DND-41 (cell line): ENCODE measurements around the gene VPS36.

Source experiments
- ATAC-seq: fragments of 200-7000 bp; cut with Tn5 transposase; 3 replicates; pipeline ENCODE4 v1.9.1; 2021; ENCODE audit warnings: low read depth; ENCODE audit not compliant: insufficient read depth
- DNase-seq: peaks from one replicate; pipeline ENCODE4 v3.0.0-alpha.2; 2020
- H2AFZ ChIP-seq: 2 replicates; pipeline ENCODE4 v1.6.0; 2012; ENCODE audit warnings: low read depth, low read length
- H3K27ac ChIP-seq: 2 replicates; pipeline ENCODE4 v1.5.1; 2012; ENCODE audit warnings: low read length, inconsistent platforms
- H3K27me3 ChIP-seq: fragments of 200-600 bp; sonication (generic); 2 replicates; pipeline ENCODE4 v1.6.0; 2012; ENCODE audit warnings: low read length, mild to moderate bottlenecking, inconsistent platforms; ENCODE audit not compliant: insufficient read depth, poor library complexity
- H3K36me3 ChIP-seq: 2 replicates; pipeline ENCODE4 v1.5.1; 2012; ENCODE audit warnings: low read length, inconsistent platforms; ENCODE audit not compliant: insufficient read depth
- H3K4me1 ChIP-seq: 2 replicates; pipeline ENCODE4 v1.5.1; 2012; ENCODE audit warnings: mild to moderate bottlenecking, low read length; ENCODE audit not compliant: insufficient read depth
- H3K4me2 ChIP-seq: 2 replicates; pipeline ENCODE4 v1.6.0; 2012; ENCODE audit warnings: mild to moderate bottlenecking, moderate library complexity, low read length, inconsistent platforms; ENCODE audit not compliant: insufficient read depth
- H3K4me3 ChIP-seq, 2 experiments: fragments of 200-600 bp in 1 of 2; shearing (Covaris generic) in 1 of 2; 2 replicates each; pipeline ENCODE4 v1.5.1; 2012 to 2016; ENCODE audit warnings: inconsistent platforms in 2 of 2, low read length in 2 of 2, mild to moderate bottlenecking in 2 of 2, low read depth in 1 of 2, moderate library complexity in 1 of 2
- H3K79me2 ChIP-seq: 2 replicates; pipeline ENCODE4 v1.6.0; 2012; ENCODE audit warnings: low read length, inconsistent platforms; ENCODE audit not compliant: insufficient read depth
- H3K9ac ChIP-seq: 2 replicates; pipeline ENCODE4 v1.6.0; 2012; ENCODE audit warnings: low read depth, mild to moderate bottlenecking, inconsistent platforms, low read length, moderate library complexity
- H3K9me3 ChIP-seq: 2 replicates; pipeline ENCODE4 v1.5.1; 2012; ENCODE audit warnings: low read length, moderate library complexity, mild to moderate bottlenecking, inconsistent platforms; ENCODE audit not compliant: insufficient read depth, severe bottlenecking
- H4K20me1 ChIP-seq: 2 replicates; pipeline ENCODE4 v1.6.0; 2012; ENCODE audit warnings: low read length; ENCODE audit not compliant: insufficient read depth
- CTCF ChIP-seq: IDR thresholded peaks from 2 replicates; pipeline ENCODE4 v1.5.1; 2012; ENCODE audit warnings: borderline replicate concordance, low read length, moderate library complexity, mild to moderate bottlenecking; ENCODE audit not compliant: poor library complexity, severe bottlenecking; ENCODE audit errors: extremely low read depth
- EZH2 ChIP-seq: IDR thresholded peaks from 3 replicates; pipeline ENCODE4 v1.6.1; 2012; ENCODE audit warnings: borderline replicate concordance, low read depth, mild to moderate bottlenecking, moderate library complexity, low read length, inconsistent platforms; ENCODE audit not compliant: severe bottlenecking

VPS36 gene

GRCh38 chr13:52419080-52419479, 31.4 kb downstream of the VPS36 start:
- no peak overlapping the region for H3K4me2 ChIP-seq
- H4K20me1 ChIP-seq = no peaks in the 10 kb centered on the region
- no peak overlapping the region for H3K4me3 ChIP-seq
- TF ChIP-seq CTCF (no peak), EZH2 (no peak)
- ATAC-seq (no peak), DNase-seq (no peak)
- no peak overlapping the region for H3K27ac ChIP-seq
- H3K9me3 ChIP-seq = no peaks in the 10 kb centered on the region
- no peaks in the 10 kb centered on the region for H3K4me1 ChIP-seq
- no peaks in the 10 kb centered on the region for H3K27me3 ChIP-seq
- H3K9ac ChIP-seq = no peak overlapping the region
- no peak overlapping the region for H2AFZ ChIP-seq
- peaks cover 85% of the 10 kb centered on the region for H3K36me3 ChIP-seq
- no peaks in the 10 kb centered on the region for H3K79me2 ChIP-seq

GRCh38 chr13:52414963-52415362, 35.5 kb downstream of the VPS36 start:
- H3K4me3 ChIP-seq = no peak overlapping the region
- no peak overlapping the region for H3K27ac ChIP-seq
- no peaks in the 10 kb centered on the region for H3K79me2 ChIP-seq
- TF ChIP-seq CTCF (no peak), EZH2 (no peak)
- no peak for DNase-seq
- no peaks in the 10 kb centered on the region for H3K9me3 ChIP-seq
- ATAC-seq = no peak
- no peak overlapping the region for H3K9ac ChIP-seq
- peaks cover 79% of the 10 kb centered on the region for H3K36me3 ChIP-seq
- no peak overlapping the region for H3K4me2 ChIP-seq
- no peaks in the 10 kb centered on the region for H3K27me3 ChIP-seq
- no peaks in the 10 kb centered on the region for H3K4me1 ChIP-seq
- no peak overlapping the region for H2AFZ ChIP-seq
- H4K20me1 ChIP-seq = no peaks in the 10 kb centered on the region

- no peak overlapping the region for H3K4me3 ChIP-seq
- no peaks in the 10 kb centered on the region for H3K79me2 ChIP-seq
- no peak overlapping the region for H3K27ac ChIP-seq
- no peaks in the 10 kb centered on the region for H3K9me3 ChIP-seq
- no peaks in the 10 kb centered on the region for H3K4me1 ChIP-seq
- no peak overlapping the region for H2AFZ ChIP-seq
- ATAC-seq (no peak), DNase-seq (no peak)
- no peak overlapping the region for H3K9ac ChIP-seq
- H3K36me3 ChIP-seq = peaks cover 72% of the 10 kb centered on the region
- H3K27me3 ChIP-seq = no peaks in the 10 kb centered on the region
- no peak overlapping the region for H3K4me2 ChIP-seq
- no peak for TF ChIP-seq CTCF
- no peak for TF ChIP-seq EZH2
- H4K20me1 ChIP-seq = no peaks in the 10 kb centered on the region
Observed at GRCh38 chr13:52414051-52414450, 36.4 kb downstream of the VPS36 start.

GRCh38 chr13:52412128-52412527, 38.3 kb downstream of the VPS36 start:
- Histone ChIP-seq H2AFZ (no peak overlapping the region), H3K27me3 (no peaks in the 10 kb centered on the region), H3K27ac (no peak overlapping the region), H3K36me3 (peaks cover 56% of the 10 kb centered on the region), H4K20me1 (no peaks in the 10 kb centered on the region), H3K9me3 (no peaks in the 10 kb centered on the region), H3K4me3 (no peak overlapping the region), H3K9ac (no peak overlapping the region), H3K4me1 (no peaks in the 10 kb centered on the region), H3K4me2 (no peak overlapping the region), H3K79me2 (no peaks in the 10 kb centered on the region)
- TF ChIP-seq EZH2 (no peak), CTCF (no peak)
- no peak for DNase-seq
- no peak for ATAC-seq
